Limb (tissue), 2 donors: Measurements from ENCODE around the gene LCNL1.

ENCODE experiments used
- DNase-seq, 2 donors: peaks; one replicate each; pipeline ENCODE4 v3.0.0-alpha.2; 2016; ENCODE audit errors: extremely low spot score in 2 of 2

Gene LCNL1

DNA sequence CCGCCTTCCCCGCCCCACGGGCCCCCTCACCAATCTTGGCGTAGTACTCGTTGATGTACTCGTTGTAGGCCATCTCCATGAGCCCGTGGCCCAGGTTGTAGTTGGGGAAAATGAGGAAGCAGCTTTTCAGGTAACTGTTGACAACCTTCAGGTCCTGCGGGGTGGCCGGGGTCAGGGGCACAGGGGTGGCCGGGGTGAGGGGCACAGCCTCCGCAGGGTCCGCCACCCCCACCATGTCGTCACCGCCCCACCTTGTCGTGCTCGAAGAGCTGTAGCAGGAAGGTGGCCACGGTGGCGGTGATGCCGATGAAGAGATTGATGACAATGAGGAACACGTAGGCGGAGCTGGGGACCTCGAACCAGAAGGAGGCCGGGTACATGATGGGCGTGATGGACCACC is 28.4 kb downstream of the LCNL1 start:
- DNase-seq = no peak

DNA sequence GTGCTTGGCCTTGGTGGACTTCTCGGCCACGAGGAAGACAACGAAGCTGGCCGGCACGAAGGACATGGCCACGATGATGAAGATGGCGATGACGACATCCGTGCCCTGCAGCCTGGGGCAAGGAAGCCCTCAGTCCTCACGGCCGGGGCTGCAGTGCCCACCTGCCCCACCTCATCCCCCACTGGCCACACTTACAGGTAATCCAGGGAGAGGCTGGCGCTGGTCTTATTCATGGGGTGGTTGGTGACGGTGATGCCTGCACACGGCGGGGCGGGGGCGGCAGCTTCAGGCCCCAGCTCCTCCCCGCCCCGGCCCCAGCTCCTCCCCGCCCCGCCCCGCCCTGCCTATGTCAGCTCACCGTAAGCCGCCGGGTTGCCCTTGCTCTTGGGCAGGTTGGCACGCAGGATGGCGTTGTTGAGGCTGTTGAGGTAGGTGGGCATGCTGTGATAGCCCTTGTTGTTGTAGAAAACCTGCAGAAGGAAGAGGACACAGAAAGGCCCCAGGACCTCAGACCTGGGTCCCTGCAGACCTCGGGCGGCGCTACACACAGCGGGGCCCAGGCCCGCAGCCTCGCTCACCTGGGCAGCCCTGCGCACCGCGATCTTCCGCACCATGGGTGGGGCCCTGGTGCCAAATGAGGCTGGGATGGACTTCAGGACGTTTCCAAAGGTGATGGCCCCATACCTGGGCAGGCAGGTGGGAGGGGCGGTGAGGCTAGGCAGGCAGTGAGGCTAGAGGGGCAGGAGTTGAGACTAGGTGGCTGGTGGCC is 29.3 kb downstream of the LCNL1 start:
- DNase-seq = no peak

DNA sequence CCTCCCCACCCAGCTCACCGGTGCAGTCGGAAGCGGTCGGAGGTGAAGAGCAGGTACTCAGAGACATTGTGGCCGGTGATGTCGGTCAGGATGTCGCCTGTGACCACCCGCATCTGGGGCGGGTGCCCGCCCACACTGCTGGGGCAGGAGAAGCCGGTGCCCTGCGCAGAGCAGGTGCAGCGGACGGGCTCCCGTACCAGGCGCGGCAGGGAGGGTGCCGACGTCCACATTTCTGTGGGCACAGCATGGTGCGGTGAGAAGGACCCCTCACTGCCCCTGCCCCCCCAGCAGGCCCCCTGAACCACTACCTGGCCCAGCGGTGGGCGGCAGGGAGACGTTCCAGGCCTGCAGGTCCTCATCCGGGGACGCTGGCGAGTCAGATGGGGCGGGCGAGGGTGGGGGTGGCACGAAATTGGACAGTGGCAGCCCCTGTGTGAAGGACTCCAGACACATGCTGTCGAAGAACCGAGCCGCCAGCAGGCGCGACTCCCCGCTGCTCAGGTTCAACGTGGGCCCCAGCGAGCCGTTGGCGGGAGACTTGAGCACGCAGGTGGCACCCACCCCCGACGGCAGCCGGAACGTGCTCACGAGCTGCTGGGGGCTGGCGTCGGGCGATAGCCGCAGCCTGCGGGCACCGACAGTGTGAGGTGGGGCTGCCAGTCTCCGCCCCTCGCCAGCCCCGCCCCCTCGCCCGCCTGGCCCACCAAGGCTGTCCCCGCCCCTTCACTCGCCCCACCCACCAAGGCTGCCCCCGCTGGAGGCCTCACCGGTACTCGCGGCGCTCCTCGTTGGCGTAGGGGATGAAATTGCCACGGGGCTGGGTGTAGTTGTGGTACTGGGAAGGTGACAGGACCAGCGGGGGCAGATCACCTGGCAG is 30.1 kb downstream of the LCNL1 start:
- no peak for DNase-seq

DNA sequence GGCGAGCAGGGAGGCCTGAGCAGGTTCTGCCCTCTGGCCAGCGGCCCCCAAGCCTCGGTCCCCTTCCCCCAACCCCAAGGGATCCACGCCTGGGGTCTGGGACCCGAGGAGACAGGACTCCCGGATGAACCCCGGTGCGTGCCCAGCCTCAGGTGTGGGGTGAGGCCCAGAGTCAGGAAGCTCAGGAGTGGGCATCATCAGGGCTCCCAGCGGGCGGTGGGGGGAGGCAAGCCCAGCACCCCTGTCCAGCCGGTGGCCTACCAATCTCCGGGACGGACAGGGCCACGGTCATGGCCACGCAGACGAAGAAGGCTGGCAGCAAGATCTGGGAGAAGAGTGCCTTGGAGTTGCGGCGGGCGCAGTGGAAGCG is 30.8 kb downstream of the LCNL1 start:
- DNase-seq = no peak

DNA sequence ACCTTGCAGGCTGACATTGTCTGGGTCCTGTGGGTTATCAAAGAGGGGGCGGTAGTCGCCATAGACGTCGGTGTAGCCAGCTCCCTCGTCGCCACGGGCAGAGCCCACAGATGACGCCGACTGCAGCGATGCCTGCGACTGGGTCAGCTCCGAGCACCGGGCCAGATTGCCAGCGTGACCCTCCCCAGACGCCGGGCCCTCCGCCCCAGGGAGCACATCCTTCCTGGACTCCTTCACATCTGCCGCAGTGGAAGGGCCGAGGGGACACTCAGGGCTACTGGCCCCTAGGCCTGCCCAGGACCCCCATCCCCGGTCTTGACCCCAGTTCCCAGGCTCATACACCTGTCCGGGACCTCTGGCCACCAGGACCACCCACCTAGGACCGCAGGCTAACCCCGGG is 31.4 kb downstream of the LCNL1 start:
- no peak for DNase-seq

DNA sequence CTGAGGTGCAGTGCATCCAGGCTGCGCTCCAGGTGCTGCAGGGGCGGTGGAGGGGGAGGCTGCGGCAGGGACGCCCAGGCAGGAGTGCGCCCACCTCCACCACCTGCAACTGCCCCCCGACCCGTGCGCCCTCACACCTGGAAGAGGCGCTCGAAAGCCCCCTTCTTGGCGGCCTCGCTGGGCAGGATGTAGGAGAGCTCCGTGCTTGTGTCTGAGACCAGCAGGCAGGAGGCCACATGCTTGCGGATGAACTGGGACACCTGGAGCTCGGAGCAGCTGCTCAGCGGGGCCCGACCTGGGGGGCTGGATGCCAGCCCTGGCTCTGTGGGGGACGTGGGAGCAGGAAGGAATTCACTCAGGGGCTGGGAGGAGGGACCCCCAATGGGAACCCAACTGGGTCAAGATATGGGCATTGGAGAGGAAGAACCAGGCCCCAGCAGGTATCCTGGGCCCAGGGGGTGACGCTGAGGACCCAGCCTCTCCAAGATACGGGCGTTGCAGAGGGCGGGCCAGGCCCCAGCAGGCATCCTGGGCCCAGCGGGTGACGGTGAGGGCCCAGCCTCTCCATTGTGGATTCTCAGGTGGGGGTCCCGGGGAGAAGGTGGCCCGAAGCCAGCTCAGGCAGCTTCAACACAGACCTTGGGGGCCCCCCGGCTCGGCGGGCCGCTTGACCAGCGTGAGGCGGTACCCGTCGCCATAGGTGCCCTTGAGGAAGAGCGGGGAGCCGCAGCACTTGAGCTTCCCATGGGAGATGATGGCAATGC is 32.2 kb downstream of the LCNL1 start:
- DNase-seq = no peak

DNA sequence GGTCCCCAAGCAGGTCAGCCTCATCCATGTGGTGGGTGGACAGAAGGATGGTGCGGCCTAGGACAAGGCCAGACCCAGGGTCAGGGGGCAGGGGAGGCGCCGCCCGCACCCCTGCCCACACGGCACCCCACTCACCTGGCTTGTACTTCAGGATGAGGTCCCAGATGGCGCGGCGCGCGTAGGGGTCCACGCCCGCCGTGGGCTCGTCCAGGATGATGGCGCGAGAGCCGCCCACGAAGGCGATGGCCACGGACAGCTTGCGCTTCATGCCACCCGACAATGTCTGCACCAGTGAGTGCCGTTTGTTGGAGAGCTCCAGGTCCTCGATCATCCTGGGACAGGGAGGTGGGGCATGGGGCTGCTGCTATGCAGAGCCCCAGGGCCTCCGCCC is 32.7 kb downstream of the LCNL1 start:
- DNase-seq = no peak

DNA sequence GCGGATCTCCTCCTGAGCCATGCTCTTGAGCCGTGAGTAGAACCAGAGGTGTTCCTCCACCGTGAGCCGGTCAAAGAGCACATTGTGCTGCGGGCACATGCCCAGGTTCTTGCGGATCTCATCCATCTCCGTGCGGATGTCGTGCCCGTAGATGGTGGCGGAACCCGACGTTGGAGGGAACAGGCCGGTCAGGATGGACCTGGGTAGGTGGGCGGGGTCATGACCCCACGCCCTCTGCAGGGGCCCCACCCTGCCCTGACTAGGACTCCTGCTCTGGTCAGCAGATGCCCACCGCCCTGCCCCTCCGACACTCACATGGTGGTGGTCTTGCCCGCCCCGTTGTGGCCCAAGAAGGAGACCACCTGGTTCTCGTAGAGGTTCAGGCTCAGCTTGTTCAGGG is 33.2 kb downstream of the LCNL1 start:
- DNase-seq = no peak

DNA sequence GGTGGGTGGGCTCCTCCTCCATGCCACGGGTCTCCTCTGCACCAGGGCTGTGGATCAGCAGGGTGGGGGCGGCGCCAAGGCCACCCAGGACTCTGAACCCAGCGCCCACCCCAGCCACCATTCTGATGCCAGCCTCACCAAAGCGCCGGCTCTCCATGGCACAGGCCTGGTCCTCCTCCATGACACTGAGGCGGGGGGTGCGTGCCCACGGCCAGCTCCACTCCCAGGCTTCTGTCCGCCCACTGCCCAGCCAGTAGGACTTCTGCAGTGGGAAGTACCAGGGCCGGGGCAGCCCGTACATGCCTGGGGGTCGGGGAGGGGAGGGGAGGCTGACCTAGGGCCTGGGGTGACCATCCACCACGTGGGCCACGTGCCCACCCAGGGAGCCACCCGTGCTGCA is 33.6 kb downstream of the LCNL1 start:
- no peak for DNase-seq

DNA sequence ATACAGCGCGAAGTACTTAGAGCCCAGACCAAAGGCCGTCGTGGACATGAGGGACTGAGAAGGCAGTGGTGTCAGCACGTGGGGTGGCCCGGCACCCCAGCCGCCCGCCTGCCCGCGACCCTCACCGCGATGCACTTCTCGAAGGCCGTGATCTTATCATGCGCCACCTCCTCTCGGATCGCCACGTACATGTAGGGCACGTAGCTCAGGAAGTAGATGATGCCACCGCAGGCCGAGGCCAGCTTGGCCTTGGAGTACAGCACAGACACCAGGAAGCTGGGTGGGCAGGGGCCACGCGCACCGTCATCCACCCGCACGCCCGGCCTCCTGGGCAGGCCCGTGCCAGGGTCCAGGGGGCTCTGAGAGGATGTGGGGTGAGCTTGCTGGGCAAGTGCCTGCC is 34.3 kb downstream of the LCNL1 start:
- no peak for DNase-seq

DNA sequence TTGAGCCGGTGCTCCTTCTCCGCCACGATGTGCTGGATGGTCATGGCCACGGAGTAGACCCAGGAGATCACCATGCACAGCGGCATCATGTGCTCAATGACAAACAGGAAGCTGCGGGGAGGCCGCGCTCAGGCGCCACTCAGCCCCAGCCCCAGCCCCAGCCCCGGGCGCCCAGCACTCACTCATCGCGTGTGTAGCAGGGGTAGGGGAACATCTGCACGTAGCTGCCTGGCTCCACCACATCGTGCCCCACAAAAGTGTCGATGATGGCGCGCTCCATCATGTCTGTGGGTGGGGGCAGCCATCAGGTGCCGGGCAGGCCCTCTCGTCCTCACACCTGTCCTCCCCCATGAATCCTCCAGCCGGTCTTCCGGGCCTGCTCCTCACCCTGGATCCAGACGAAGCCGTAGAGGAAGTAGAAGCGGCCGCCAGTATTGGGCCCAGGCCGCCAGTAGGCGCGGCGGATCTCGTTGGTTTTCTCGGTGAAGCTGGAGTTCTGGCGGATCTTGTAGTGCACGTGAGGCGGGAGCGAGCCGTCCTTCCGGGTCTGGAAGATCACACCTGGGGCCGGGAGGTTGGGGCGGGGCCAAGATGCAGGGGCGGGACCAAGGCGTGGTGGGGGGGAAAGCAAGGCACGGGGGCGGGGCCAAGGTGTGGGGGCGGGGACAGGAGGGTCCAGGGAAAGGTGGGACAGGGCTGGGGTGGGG is 35.2 kb downstream of the LCNL1 start:
- DNase-seq = no peak

DNA sequence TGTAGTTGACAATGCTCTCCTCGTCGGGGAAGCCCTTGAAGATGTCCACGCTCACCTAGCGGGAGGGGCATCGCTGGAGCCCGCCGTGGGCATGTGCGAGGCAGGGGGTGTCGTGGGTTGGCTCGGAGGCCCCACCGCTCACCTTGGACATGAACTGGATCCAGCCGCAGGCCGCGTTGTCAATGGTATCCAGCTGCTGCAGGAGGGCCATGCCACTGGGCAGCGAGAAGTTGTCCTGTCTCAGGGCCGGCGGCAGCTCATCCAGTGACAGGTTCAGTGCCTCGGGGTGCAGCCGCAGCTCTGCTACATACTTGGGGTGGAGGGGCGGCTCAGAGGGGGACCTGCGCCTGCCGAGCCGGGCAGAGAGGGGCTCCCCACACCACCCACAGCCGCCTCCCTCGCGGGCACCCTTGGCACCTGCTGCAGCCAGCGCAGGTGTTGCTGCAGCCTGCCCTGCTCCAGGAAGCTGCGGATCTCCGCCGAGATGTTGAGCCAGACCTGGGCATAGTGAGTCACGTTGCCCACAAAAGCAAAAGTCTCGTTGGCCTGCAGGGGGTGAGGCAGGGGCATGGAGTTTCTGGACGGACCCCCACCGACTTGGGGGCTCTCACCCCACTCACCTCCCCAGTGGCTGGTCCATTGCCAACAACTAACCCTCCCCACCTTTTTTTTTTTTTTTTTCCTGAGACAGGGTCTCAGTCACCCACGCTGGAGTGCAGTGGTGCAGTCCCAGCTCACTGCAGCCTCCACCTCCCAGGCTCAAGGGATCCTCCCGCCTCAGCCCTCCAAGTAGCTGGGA is 36.2 kb downstream of the LCNL1 start:
- no peak for DNase-seq

DNA sequence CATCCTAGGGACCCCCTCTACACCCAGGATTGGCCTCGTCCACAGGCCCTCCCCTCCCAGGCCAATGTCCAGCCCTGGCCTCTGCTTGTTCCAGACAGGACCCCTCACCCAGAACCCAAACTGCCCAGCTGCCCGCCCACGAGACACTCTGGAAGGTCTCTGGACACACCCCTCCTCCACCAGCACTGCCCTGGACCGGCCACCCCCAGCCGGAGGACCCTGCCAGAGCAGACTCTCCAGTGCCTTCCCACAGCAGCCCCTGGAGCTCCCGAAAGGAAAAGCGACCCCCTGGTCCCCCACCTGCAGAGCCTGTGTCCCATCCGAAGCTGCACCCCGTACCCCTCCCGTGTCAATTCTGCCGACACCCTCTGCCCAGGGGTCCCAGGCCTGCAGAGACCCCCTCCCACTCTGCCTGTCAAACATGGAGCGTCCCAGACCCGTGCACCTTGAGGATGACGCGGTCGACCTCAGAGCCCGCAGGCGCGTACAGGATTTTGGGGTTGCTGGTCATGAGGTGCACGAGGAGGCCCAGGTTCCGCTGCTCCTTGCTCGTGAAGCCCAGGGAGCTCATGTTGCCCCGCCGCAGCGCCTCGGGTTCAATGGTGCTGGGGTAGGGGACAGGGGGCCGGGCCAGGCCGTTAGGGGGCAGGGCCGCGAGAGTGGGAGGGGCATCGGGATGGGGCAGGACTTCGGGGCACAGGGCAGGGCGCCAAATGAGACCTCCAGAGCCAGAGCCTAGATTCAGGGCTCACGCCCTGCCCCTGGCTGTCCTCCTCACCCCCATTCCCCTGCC is 37.3 kb downstream of the LCNL1 start:
- no peak for DNase-seq

DNA sequence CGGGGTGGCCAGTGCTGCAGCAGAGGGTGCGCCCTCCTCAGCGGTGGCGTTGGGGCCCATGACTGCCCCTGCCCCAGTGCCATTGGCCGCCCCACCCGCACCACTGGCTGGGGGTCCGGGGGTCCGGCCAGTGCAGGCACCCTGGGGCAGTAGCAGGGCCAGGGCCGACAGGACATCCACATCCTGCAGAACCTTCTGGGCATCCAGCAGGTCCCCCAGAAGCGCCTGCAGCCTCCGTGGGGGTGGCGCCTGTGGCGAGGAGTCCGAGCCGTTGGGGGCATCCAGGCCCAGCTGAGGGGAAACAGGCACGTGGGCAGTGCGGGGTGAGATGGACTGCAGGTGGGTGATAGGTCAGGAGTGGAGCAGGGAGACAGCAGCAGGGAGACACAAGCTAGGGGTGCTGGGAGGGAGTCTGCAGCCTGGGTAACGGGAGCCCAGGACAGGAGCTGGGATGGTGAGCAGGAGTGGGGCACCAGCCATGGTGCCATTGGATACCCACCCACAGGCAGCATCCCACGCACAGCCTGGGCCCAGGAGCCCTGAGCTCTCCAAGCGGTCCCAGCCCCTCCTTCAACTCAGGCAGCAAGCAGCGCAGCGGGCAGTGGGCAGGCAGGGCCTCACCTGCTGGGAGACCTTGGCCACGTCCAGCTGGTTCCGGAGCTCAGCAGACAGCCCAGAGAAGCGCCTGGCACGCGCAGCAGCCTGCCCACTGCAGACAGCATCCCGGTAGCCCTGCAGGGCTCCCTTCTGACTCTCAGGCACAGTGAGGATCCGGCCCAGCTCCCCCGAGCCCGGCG is 38.2 kb downstream of the LCNL1 start:
- no peak for DNase-seq

DNA sequence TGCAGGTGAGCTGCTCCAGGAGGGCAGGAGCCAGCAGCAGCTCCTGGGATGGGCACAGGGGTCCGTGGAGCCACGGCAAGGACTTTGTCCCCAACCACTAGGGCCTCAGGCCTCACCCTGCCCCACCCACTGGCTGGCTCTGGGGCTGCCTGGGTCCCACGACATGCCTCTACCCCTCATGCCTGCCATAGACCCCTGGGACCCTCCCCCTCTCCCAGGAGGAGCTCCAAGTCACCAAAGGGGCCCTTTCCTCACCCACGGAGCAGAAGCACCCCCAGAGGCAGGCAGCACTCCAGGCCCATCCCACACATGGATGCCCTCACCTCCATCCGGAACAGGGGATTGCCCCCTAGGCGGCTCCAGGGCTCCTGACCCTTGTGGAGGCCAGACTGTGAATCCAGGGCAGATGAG is 38.8 kb downstream of the LCNL1 start:
- no peak for DNase-seq

DNA sequence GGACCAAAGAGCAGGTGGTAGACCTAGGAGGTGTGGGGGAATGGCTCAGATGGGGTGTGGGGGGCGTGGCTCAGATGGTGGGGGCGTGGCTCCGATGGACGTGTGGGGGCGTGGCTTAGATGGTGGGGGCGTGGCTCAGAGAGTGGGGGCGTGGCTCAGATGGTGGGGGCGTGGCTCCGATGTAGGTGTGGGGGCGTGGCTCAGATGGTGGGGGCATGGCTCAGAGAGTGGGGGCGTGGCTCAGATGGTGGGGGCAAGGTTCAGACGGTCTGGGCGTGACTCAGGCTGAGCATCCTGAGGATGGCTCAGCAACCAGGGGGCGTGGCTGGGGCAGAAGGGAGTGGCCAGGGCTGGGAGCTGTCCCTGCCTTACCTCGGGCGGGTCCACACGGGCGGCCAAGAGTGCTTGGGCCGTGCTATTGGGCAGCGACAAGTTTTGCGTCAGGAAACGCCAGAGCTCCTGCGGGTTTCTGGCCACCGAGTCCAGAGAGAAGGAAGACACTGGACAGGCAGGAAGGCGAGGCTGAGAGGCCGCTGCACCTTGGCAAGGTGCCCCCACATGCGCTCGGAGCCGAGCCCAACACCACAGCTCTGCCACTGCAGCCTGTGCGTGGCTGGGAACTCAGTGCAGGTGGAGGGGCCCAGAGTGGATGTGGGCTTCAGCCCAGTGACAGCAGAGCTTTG is 39.3 kb downstream of the LCNL1 start:
- no peak for DNase-seq

DNA sequence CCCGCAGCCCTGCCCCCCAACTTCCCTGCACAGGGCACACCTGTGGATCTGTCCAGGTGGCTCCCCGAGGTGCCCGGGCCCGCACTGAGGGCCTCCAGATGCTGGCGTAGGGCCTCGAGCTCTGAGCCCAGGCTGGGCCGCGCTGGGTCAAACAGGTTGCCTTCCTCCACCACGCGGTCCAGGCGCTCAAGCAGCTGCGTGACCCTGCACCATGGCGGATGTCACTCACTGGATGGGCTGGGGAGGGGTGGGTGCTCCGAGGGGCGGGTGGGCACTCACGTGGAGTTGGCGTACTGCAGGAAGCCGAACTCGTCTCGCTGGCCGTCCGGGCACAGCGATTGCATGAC is 39.8 kb downstream of the LCNL1 start:
- DNase-seq = no peak

DNA sequence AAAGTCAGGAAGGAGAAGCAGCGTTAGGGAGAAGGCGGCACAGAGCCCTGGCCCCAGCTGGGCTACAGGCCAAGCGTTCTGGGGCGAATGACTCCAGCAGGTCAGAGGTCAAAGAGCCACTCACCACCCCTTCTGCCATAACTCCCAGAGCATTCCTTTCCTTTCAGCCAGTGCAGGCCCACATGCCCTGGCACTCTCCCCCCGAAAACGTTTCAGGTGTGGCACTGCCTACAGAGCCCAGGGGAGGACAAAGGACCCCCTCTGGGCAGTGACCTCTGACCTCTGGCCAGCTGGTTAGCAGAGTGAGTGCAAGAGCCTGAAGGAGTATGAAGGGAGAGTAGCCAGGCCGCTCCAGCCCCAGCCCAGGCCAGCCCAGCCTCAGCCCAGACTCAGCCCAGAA is 40.4 kb downstream of the LCNL1 start:
- DNase-seq = no peak

DNA sequence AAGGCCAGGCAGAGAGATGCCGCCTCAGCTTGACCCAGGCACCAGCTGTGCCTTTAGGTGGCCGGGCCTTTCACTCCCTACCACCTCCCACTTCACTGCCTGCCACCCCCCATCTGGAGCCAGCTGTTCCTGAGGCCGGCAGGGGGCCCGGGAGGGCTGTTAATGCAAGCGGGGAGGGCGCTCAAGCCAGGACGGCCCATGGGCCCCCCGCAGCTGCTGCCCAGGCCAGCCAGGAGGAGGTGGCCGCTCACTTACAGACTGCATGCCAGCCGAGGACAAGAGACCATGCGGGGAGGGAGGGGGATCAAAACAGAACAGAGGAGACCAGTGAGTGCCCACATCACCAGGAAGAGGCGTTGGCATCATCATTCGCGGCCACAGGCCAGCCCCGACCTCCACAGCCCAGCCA is 40.8 kb downstream of the LCNL1 start:
- DNase-seq = no peak
